HL-60 (cell line): Measurements from ENCODE around the gene VPS13D.

Source experiments
- DNase-seq, 2 experiments: peaks; one replicate each; pipeline ENCODE4 v3.0.0-alpha.2; 2010 to 2020; ENCODE audit warnings: low read depth in 1 of 2, low spot score in 1 of 2
- H3K27ac ChIP-seq: fragments of 250-450 bp; sonication (Bioruptor Pico); replicated peaks from 2 replicates; pipeline ENCODE4 v1.5.1; 2020; ENCODE audit warnings: mild to moderate bottlenecking, moderate library complexity
- H3K27me3 ChIP-seq: fragments of 250-450 bp; sonication (Bioruptor Pico); 2 replicates; pipeline ENCODE4 v1.5.1; 2021; ENCODE audit warnings: mild to moderate bottlenecking, moderate library complexity; ENCODE audit not compliant: insufficient read depth, poor library complexity, severe bottlenecking
- H3K4me3 ChIP-seq: replicated peaks from 2 replicates; pipeline ENCODE4 v1.5.1; 2011; ENCODE audit warnings: mild to moderate bottlenecking, control low read depth, low read length; ENCODE audit not compliant: insufficient read depth
- GABPA ChIP-seq: IDR thresholded peaks from 2 replicates; pipeline ENCODE4 v1.6.1; 2012; ENCODE audit warnings: low read depth
- POLR2AphosphoS5 ChIP-seq: IDR thresholded peaks from 2 replicates; pipeline ENCODE4 v1.6.1; 2012; ENCODE audit warnings: low read depth
- SPI1 ChIP-seq: IDR thresholded peaks from 2 replicates; pipeline ENCODE4 v1.6.1; 2012; ENCODE audit warnings: low read depth, mild to moderate bottlenecking, borderline replicate concordance
- TF ChIP-seq, protein P1 (sequence below): IDR thresholded peaks from 2 replicates; pipeline ENCODE4 v1.6.1; 2012; ENCODE audit warnings: low read depth; ENCODE audit not compliant: insufficient replicate concordance
- TF ChIP-seq, protein P2 (sequence below): IDR thresholded peaks from one replicate; pipeline ENCODE4 v1.5.1; 2011; ENCODE audit warnings: low read length, control low read depth, inconsistent platforms; ENCODE audit not compliant: insufficient read depth

VPS13D gene

DNA sequence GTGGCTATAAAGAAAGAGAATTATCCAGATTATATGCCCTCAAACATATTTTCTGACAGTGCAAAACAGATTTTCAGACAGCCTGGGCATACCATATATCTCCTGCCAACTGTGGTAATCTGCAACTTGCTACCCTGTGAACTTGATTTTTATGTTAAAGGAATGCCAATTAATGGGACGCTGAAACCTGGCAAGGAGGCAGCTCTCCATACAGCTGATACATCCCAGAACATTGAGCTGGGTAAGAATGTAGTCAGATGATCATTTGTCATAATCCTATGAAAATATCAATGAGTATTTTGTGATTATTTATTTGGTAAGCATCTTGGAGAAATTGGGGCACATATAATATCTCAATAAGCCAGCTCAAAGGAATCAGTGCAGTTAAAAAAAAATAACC lies 124.2 kb downstream of the VPS13D start:
- TF ChIP-seq POLR2AphosphoS5 = no peak
- Histone ChIP-seq H3K27ac (no peak overlapping the region), H3K27me3 (no peaks in the 10 kb centered on the region), H3K4me3 (no peak overlapping the region)
- DNase-seq = no peak

DNA sequence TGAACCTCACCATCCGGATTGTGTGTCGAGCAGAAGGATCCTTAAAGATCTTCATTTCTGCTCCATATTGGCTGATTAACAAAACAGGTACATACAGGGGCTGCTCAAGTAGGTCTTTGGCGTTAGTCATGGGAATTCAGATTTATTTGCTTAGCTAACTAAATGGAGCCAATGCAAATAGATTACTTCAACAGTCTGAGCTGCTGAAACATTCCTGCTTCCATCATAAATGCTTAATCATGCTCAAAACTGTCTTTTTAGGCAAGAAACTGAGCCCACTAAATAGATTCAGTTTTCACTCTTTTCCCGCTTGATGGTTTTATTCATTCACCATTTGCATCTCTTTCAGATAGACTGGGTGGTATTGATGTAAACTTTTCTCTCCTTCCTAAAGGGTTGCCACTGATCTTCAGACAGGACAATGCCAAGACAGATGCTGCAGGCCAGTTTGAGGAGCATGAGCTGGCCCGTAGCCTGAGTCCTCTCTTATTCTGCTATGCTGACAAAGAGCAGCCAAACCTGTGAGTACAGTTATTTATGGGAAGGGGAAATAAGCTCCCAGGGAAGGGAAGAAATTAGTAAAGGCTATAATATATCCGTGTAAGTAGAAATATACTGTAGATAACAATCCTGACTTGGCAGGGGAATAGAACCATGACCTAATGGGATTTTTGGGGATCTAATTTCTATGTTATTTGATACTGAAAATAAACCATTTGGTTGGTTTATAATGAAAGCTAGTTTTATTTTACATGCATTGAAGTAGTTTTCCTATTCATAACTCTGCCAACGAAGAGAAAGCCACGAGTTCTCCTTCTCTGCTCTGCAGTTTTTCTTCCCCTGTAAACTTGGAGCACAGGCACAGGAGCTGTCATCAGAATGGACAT lies 126.4 kb downstream of the VPS13D start:
- H3K27me3 ChIP-seq = no peaks in the 10 kb centered on the region
- H3K27ac ChIP-seq = no peak overlapping the region
- DNase-seq = no peak
- TF ChIP-seq, protein P1, sequence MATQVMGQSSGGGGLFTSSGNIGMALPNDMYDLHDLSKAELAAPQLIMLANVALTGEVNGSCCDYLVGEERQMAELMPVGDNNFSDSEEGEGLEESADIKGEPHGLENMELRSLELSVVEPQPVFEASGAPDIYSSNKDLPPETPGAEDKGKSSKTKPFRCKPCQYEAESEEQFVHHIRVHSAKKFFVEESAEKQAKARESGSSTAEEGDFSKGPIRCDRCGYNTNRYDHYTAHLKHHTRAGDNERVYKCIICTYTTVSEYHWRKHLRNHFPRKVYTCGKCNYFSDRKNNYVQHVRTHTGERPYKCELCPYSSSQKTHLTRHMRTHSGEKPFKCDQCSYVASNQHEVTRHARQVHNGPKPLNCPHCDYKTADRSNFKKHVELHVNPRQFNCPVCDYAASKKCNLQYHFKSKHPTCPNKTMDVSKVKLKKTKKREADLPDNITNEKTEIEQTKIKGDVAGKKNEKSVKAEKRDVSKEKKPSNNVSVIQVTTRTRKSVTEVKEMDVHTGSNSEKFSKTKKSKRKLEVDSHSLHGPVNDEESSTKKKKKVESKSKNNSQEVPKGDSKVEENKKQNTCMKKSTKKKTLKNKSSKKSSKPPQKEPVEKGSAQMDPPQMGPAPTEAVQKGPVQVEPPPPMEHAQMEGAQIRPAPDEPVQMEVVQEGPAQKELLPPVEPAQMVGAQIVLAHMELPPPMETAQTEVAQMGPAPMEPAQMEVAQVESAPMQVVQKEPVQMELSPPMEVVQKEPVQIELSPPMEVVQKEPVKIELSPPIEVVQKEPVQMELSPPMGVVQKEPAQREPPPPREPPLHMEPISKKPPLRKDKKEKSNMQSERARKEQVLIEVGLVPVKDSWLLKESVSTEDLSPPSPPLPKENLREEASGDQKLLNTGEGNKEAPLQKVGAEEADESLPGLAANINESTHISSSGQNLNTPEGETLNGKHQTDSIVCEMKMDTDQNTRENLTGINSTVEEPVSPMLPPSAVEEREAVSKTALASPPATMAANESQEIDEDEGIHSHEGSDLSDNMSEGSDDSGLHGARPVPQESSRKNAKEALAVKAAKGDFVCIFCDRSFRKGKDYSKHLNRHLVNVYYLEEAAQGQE = no peak
- TF ChIP-seq GABPA (no peak), SPI1 (no peak), POLR2AphosphoS5 (no peak)
- TF ChIP-seq, protein P2, sequence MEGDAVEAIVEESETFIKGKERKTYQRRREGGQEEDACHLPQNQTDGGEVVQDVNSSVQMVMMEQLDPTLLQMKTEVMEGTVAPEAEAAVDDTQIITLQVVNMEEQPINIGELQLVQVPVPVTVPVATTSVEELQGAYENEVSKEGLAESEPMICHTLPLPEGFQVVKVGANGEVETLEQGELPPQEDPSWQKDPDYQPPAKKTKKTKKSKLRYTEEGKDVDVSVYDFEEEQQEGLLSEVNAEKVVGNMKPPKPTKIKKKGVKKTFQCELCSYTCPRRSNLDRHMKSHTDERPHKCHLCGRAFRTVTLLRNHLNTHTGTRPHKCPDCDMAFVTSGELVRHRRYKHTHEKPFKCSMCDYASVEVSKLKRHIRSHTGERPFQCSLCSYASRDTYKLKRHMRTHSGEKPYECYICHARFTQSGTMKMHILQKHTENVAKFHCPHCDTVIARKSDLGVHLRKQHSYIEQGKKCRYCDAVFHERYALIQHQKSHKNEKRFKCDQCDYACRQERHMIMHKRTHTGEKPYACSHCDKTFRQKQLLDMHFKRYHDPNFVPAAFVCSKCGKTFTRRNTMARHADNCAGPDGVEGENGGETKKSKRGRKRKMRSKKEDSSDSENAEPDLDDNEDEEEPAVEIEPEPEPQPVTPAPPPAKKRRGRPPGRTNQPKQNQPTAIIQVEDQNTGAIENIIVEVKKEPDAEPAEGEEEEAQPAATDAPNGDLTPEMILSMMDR = no peak
- H3K4me3 ChIP-seq = no peak overlapping the region

DNA sequence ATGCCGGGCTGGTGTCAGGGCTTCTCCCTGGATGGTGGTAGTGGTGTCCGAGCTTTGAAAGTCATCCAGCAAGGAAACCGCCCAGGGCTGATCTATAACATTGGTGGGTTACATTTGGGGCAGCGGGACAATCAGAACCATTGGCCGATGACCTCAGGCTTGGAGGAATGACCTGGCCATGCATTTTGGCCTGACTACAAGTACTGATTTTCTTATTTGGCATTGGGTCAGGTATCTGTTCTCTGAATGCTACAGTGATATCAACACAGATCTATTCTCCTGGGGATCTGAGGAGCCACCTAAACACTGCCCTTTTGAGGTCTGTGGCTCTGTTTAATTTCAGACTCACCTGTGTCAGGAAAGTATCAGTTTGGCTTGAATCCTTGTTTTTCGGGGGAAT lies 128.7 kb downstream of the VPS13D start:
- Histone ChIP-seq H3K27ac (no peak overlapping the region), H3K27me3 (no peaks in the 10 kb centered on the region), H3K4me3 (no peak overlapping the region)
- TF ChIP-seq SPI1 (no peak), POLR2AphosphoS5 (no peak)
- TF ChIP-seq, protein P1 = no peak
- DNase-seq = no peak

DNA sequence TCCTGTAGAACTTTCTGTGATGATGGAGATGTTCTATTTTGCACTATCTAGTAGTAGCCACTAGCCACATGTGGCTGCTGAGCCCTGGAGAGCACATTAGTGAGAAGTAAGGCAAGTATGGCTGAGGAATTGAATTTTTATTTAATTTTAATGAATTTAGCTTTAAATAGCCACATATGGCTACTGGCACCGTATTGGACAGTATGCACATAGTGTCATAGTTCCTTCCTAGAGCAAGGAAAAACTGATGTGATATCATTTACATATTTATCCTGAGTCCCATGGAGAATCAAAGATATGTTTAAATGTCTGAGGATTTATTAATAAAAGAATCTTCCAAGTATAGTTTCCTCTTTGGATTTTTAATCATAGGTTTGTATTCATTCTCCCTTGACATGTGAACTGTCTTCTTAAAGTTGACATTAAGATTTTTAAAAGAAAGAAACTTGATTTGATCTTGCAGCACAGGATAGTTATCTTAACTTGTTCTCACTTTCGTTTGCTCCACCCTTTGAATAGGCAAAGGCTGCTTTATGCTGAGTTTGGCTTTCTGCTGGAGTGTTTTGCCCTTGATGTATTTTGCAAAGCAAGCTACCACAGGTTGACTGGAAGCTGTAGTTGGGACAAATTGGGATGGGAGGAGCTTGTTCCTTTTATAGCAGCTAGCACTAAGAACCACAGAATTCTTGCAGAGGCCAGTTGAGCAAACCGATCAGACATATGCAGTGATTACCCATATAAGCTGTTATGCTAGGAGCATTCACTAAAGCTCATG lies 129.7 kb downstream of the VPS13D start:
- TF ChIP-seq POLR2AphosphoS5 (no peak), SPI1 (no peak), GABPA (no peak)
- TF ChIP-seq, protein P1 = no peak
- TF ChIP-seq, protein P2 = no peak
- no peak for DNase-seq
- Histone ChIP-seq H3K27ac (no peak overlapping the region), H3K4me3 (no peak overlapping the region), H3K27me3 (no peaks in the 10 kb centered on the region)
